Neural crest cell (in vitro differentiated cells): ENCODE data around the gene COQ8B. TPM values are rescaled to one million over a fixed set of nuclear protein-coding genes. Genes with fewer than 3 reads are reported as not detected.
A peak's percentile ranks its signal among the peaks of the same experiment; 100 is the strongest.
"Not testable (repeated sequence)": the region's sequence is repeated elsewhere in the genome, so short reads cannot be mapped to it uniquely, and the experiment has no call there.

ENCODE experiments used
- DNase-seq: peaks from one replicate; pipeline ENCODE4 v3.0.0; 2021; ENCODE audit warnings: low read depth, mixed read lengths, low spot score
- H3K27ac Mint-ChIP-seq: one replicate; pipeline ENCODE4 v1.8.0; 2021; ENCODE audit warnings: mild to moderate bottlenecking, mixed read lengths; ENCODE audit not compliant: unreplicated experiment
- H3K27me3 Mint-ChIP-seq: 2 replicates; pipeline ENCODE4 v1.8.0; 2021; ENCODE audit warnings: low read depth, mild to moderate bottlenecking, mixed read lengths
- H3K36me3 Mint-ChIP-seq: 2 replicates; pipeline ENCODE4 v1.8.0; 2021; ENCODE audit warnings: low read depth, mild to moderate bottlenecking, mixed read lengths
- H3K4me1 Mint-ChIP-seq: 2 replicates; pipeline ENCODE4 v1.8.0; 2021; ENCODE audit warnings: mixed read lengths
- H3K4me3 Mint-ChIP-seq: one replicate; pipeline ENCODE4 v1.8.0; 2021; ENCODE audit warnings: mild to moderate bottlenecking, mixed read lengths
- H3K9me3 Mint-ChIP-seq: 2 replicates; pipeline ENCODE4 v1.8.0; 2021; ENCODE audit warnings: mixed read lengths
- total RNA-seq: library from RNA; stranded (reverse); gene quantifications from 2 replicates; pipeline ENCODE4 v1.2.1, GENCODE V29; 2021
- TF ChIP-seq, protein P1 (sequence below): fragments of 200-600 bp; sonication (generic); conservative IDR thresholded peaks from 2 replicates; pipeline ENCODE4 v1.5.0; 2021; ENCODE audit warnings: antibody characterized with exemption, mild to moderate bottlenecking

The COQ8B gene
- total RNA-seq, 1 donor from 2014 or later: 45.1 TPM

DNA sequence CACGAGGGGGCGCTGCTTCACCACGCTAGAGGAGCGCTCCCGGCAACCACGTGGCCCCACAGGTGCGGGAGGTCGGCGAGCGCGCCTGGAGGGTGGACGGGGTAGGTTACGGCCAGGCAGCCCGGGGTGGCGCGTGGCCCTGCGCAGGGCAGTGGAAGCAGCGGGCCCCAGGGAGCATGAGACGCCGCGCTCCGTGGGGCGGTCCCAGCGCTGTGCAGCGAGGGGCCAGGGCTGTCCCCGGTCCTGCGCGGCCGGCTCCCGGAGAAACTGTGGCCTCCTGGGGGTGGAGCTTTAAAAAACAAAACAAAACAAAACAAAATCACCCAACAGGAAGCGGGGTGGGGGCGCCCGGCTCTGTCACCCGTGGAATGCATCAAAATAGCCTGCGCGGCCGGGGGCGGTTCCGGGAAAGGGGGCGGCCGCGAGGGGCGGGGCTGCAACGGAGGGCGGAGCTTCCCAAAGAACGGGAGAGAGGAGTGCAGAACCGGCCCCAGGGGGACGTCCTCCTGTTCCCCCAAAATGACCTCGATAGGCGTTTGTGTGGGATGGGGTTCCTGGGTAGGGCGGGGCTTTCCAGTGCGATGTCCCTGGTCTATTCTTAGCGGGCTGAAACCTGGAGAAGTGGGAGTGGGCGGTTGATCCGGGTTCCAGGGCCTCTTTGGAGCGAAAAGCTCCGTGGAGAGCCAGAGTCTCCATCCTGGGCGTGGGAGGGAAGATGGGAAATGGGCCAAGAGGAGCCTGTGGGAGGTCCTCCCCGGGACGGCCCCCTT lies 53.6 kb downstream of the COQ8B start:
- peak overlapping the region; percentile 88 for H3K4me3 Mint-ChIP-seq
- H3K4me1 Mint-ChIP-seq: no peaks in the 10 kb centered on the region
- peaks cover 5% of the 10 kb centered on the region for H3K27me3 Mint-ChIP-seq
- H3K27ac Mint-ChIP-seq: no peak overlapping the region
- no peaks in the 10 kb centered on the region for H3K36me3 Mint-ChIP-seq
- TF ChIP-seq, protein P1, sequence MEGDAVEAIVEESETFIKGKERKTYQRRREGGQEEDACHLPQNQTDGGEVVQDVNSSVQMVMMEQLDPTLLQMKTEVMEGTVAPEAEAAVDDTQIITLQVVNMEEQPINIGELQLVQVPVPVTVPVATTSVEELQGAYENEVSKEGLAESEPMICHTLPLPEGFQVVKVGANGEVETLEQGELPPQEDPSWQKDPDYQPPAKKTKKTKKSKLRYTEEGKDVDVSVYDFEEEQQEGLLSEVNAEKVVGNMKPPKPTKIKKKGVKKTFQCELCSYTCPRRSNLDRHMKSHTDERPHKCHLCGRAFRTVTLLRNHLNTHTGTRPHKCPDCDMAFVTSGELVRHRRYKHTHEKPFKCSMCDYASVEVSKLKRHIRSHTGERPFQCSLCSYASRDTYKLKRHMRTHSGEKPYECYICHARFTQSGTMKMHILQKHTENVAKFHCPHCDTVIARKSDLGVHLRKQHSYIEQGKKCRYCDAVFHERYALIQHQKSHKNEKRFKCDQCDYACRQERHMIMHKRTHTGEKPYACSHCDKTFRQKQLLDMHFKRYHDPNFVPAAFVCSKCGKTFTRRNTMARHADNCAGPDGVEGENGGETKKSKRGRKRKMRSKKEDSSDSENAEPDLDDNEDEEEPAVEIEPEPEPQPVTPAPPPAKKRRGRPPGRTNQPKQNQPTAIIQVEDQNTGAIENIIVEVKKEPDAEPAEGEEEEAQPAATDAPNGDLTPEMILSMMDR: peak; percentile 98
- H3K9me3 Mint-ChIP-seq: no peaks in the 10 kb centered on the region
- DNase-seq: peak; percentile 96

DNA sequence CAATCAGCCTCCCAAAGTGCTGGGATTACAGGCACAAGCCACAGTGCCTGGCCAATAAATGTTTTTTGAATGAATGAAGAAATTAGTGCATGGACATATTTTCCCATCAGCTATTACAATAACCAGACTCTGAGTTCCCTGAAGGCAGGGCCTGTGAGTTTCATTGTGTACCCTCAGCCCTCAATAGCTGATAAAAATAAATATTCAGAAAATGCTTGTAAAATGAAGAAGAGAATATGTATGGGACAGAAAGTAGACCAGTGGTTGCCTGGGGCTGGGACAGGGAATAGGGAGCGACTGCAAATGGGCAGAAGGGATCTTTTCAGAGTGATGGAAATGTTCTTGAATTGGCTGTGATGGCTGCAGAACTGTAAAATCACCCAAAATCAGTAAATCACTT lies 55.1 kb downstream of the COQ8B start:
- DNase-seq: no peak
- H3K36me3 Mint-ChIP-seq: no peaks in the 10 kb centered on the region
- no peaks in the 10 kb centered on the region for H3K4me1 Mint-ChIP-seq
- peak overlapping the region; percentile 68 for H3K4me3 Mint-ChIP-seq
- TF ChIP-seq, protein P1: no peak
- H3K27ac Mint-ChIP-seq: no peak overlapping the region
- H3K9me3 Mint-ChIP-seq: no peaks in the 10 kb centered on the region
- H3K27me3 Mint-ChIP-seq: peaks cover 5% of the 10 kb centered on the region

- Mint-ChIP-seq H3K4me1 (no peaks in the 10 kb centered on the region), H3K4me3 (no peak overlapping the region), H3K9me3 (no peaks in the 10 kb centered on the region), H3K36me3 (no peaks in the 10 kb centered on the region), H3K27ac (peak overlapping the region; percentile 54), H3K27me3 (peaks cover 5% of the 10 kb centered on the region)
- TF ChIP-seq, protein P1: no peak
- no peak for DNase-seq
Measured at GRCh38 chr19:40659566-40659965, 57.1 kb downstream of the COQ8B start.

GRCh38 chr19:40659116-40659515 lies 57.6 kb downstream of the COQ8B start:
- no peak overlapping the region for H3K4me3 Mint-ChIP-seq
- no peaks in the 10 kb centered on the region for H3K9me3 Mint-ChIP-seq
- TF ChIP-seq, protein P1: no peak
- no peak overlapping the region for H3K27ac Mint-ChIP-seq
- no peak for DNase-seq
- H3K27me3 Mint-ChIP-seq: peaks cover 5% of the 10 kb centered on the region
- H3K36me3 Mint-ChIP-seq: no peaks in the 10 kb centered on the region
- no peaks in the 10 kb centered on the region for H3K4me1 Mint-ChIP-seq

DNA sequence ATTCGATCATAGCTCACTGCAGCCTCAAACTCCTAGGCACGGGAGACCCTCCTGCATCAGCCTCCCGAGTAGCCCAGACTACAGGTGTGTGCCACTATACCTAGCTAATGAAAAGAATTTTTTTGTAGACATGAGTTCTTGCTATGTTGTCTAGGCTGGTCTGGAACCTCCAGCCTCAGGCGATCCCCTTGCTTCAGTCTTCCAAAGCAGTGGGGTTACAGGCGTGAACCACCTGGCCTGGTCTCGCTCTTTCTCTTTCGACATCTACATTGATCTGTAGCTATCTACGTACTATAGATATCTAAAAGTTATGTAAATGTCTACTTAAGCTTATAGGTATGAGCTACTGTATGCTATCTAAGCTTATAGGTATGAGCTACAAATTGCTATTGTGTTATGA lies 58.7 kb downstream of the COQ8B start:
- Mint-ChIP-seq H3K27ac (no peak overlapping the region), H3K9me3 (no peaks in the 10 kb centered on the region), H3K4me1 (no peaks in the 10 kb centered on the region), H3K36me3 (no peaks in the 10 kb centered on the region), H3K4me3 (no peak overlapping the region), H3K27me3 (peaks cover 3% of the 10 kb centered on the region)
- TF ChIP-seq, protein P1: no peak
- DNase-seq: no peak

DNA sequence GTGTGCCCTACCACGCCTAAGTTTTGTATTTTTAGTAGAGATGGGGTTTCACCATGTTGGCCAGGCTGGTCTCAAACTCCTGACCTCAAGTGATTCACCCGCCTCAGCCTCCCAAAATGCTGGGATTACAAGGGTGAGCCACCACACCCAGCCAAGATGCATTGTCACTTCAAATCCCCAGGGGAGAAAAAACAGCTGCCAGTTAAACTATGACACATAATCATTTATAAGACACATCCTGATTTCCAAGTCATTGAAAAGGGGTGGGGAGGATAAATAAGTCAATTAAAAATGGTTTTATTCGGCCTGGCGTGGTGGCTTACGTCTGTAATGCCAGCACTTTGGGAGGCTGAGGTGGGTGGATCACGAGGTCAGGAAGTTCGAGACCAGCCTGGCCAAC lies 61.0 kb downstream of the COQ8B start:
- not testable (repeated sequence) for H3K4me1 Mint-ChIP-seq, H3K27ac Mint-ChIP-seq, H3K27me3 Mint-ChIP-seq, H3K4me3 Mint-ChIP-seq, DNase-seq, H3K36me3 Mint-ChIP-seq, H3K9me3 Mint-ChIP-seq

- not testable (repeated sequence) for DNase-seq, H3K9me3 Mint-ChIP-seq, H3K36me3 Mint-ChIP-seq, H3K27ac Mint-ChIP-seq, H3K4me3 Mint-ChIP-seq, H3K4me1 Mint-ChIP-seq, H3K27me3 Mint-ChIP-seq
Measured at GRCh38 chr19:40652303-40652702, 64.4 kb downstream of the COQ8B start.
